Activated T-cell treated with anti-CD3 and anti-CD28 coated beads, Interleukin-2, amount 50 U/mL, for 4 hours (primary cell): ENCODE results near the gene MAGOH. TPM values are rescaled to one million over a fixed set of nuclear protein-coding genes. Genes with fewer than 3 reads are reported as not detected.

Source experiments
- ATAC-seq, 2 donors: fragments of 200-7000 bp; cut with Tn5 transposase; one replicate each; pipeline ENCODE4 v1.10.0; 2021
- DNase-seq: peaks from one replicate; pipeline ENCODE4 v3.0.0-alpha.2; 2020
- H3K27me3 Mint-ChIP-seq: one replicate; pipeline ENCODE4 v1.8.0; 2021; ENCODE audit warnings: low read depth, mixed read lengths
- H3K36me3 Mint-ChIP-seq: one replicate; pipeline ENCODE4 v1.8.0; 2022; ENCODE audit warnings: mixed read lengths; ENCODE audit not compliant: insufficient read depth
- H3K4me1 Mint-ChIP-seq: one replicate; pipeline ENCODE4 v1.8.0; 2021; ENCODE audit warnings: low read depth, mixed read lengths
- H3K4me3 Mint-ChIP-seq: one replicate; pipeline ENCODE4 v1.8.0; 2021; ENCODE audit warnings: mild to moderate bottlenecking, moderate library complexity, mixed read lengths
- H3K9me3 Mint-ChIP-seq: one replicate; pipeline ENCODE4 v1.8.0; 2021; ENCODE audit warnings: mixed read lengths
- total RNA-seq, 3 donors: library from RNA; stranded (reverse); gene quantifications; one replicate each; pipeline ENCODE4 v1.2.1, GENCODE V29; 2021

MAGOH gene
- total RNA-seq, 3 donors from 2014 or later: 147 to 157 (median 157) TPM

DNA sequence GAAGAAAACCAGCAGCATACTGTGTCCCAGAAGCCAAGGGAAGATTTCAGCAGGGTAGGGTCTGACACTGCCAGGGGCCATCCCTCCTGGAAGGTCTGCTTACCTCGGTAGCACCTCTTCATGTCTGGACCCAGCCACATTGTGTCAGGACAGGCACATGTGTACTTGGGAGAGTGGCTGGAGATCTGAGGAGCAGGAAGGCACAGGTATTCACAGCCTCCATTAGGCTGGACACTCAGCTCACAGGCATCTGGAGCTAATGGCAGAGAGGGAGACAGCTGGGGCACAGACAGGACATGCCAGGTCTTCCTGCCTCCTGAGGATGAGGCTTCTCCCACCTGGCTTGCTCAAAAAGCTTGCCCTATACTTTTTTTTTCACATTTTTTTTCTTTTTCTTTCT lies 19.9 kb upstream of the MAGOH start:
- Mint-ChIP-seq H3K27me3 (no peaks in the 10 kb centered on the region), H3K9me3 (no peaks in the 10 kb centered on the region), H3K4me3 (no peak overlapping the region), H3K36me3 (peaks cover 48% of the 10 kb centered on the region), H3K4me1 (no peaks in the 10 kb centered on the region)
- no peak for ATAC-seq
- no peak for DNase-seq

DNA sequence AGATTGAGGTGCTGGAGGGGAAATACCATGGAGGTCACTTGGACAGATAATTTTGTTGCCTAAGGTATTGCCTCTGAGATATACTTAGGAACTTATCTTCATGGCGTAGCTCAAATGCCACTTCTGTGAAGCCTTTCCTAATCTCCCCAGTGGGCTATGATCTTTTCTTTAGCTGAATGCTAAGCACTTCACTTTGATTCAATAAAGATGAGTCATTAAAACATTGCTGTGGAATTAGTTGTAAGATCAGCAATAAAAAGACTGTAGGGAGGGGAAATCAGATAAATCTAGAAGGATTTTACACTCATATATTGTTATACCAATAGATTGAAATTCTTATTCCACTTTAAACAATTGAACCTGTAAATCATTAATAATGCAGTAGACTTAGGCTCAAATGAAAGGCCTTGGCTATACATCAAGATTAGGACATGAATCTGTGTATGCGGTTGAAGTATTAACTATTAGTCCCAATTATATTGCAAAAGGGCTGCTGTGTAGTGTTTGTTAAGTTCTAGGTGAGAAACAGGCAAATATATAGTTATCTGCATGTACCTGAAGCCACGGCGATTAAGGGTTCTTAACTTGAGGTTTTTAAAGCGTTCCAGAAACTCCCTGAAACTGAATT lies 19.2 kb upstream of the MAGOH start:
- Mint-ChIP-seq H3K36me3 (peaks cover 45% of the 10 kb centered on the region), H3K4me1 (no peaks in the 10 kb centered on the region), H3K9me3 (no peaks in the 10 kb centered on the region), H3K4me3 (no peak overlapping the region), H3K27me3 (no peaks in the 10 kb centered on the region)
- DNase-seq (no peak), ATAC-seq (no peak)

DNA sequence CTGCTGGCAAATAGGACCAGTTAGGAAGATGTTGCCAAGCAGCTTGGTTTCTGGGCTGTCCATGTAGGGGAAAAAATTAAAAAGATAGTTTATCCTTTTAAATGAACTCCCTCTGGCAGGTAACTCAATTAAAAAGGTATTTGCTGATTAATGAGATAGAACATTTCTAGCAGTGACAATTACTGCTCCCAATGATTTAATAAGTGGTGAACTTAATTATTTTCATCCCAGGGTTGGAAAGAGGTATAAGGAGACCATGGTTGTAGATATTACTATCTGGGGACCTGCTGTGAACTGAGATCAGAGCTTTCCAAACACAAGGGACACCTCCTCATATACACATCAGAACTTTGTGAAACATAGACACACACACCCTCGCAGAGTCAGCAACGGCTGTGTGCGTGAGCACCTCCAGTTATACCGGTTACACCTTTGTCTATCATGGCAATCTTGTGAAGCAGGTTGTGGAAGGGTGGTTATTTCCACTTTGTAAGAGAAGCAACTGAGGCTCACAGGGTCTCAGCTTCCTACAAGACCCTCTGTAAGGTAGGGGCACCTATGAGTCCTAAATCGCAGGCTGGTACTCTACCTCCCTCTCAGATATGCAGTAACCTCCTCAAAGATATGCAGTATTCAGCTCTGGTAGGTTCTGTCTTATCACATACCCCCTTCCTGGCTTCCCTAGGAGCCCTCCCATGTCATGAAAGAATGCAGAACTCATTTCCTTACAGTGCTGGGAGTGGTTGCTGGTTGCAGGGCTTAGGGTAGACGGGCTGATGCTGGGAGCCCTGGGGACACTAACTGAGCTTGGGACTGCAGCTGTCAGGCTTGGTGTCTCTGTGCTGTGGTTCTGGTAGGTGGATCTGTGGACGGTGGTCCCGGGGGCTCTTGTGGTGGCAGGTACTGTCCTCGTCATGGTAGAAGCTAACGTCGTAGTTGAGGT lies 18.5 kb upstream of the MAGOH start:
- ATAC-seq: no peak
- H3K4me3 Mint-ChIP-seq: no peak overlapping the region
- H3K36me3 Mint-ChIP-seq: peaks cover 47% of the 10 kb centered on the region

DNA sequence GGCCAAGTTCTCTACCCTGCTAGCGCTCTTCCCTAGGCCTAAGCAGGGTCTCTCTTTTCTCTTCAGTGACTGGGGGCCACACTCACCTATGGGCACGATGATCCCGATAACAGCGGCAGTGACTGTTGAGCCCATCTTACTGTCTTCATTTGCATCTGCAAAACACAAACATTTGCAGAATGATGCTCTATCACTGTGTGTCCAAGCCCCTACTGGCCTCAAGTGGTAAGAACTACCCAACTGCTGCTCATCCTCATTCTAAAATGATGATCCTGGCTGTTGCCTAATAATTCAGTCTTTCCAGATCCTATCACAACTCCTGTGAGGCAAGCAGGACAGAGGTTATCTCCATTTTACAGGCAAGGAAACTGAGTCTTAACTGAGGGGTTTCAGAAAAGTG lies 16.7 kb upstream of the MAGOH start:
- Mint-ChIP-seq H3K27me3 (no peaks in the 10 kb centered on the region), H3K36me3 (peaks cover 41% of the 10 kb centered on the region), H3K9me3 (no peaks in the 10 kb centered on the region), H3K4me3 (no peak overlapping the region), H3K4me1 (no peaks in the 10 kb centered on the region)
- ATAC-seq (no peak), DNase-seq (no peak)

More for the DNA sequence above, 18.5 kb upstream of the MAGOH start:
- no peaks in the 10 kb centered on the region for H3K9me3 Mint-ChIP-seq
- no peak for DNase-seq
- no peaks in the 10 kb centered on the region for H3K27me3 Mint-ChIP-seq
- H3K4me1 Mint-ChIP-seq: no peaks in the 10 kb centered on the region

DNA sequence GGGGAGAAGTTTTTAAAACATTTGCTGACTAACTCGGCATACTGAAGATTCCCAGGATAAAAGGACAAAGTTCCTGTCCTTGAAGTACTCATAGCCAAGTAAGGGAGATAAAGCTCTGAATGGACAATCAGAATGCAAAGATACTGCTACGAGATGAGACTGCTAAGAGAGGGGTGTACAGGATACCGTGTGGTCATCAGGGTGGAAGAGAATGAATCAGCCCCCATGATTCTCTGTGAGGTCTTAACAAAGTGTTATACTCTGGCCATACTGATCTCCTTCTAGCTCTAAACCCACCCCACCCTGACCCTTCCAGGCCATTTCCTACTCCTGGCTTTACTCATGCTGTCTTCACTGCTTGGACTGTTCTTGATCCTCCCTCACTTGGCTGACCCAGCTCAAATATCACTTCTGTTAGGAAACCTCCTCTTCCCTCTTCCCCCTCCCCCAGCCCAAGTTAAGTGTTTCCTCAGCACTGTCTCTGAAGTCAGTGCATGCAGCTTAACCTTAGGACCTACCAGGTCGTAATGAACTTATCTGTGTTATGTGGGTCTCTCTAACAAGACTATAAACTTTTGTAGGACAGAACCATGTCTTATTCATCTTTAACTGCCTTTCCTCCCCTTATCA lies 15.8 kb upstream of the MAGOH start:
- Mint-ChIP-seq H3K4me3 (no peak overlapping the region), H3K27me3 (no peaks in the 10 kb centered on the region), H3K36me3 (peaks cover 45% of the 10 kb centered on the region), H3K9me3 (no peaks in the 10 kb centered on the region), H3K4me1 (no peaks in the 10 kb centered on the region)
- no peak for DNase-seq
- ATAC-seq: no peak

DNA sequence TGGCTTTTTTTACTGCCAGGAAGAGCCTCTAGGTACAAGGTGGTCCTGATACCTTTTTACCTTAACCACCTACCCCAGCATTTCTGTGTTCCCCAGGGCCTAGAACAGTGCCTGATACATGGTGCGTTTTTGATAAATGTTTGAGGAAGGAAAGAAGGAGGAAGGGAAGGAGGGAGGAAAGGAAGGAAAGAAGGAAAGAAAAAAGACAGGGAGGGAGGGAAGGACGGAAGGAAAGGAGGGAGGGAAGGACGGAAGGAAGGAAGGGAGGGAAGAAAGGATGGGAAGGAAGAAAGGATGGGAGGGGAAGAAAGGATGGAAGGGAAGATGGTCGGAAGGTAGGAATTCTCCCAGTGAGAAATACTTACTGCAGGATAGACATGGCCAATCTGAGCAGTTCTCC lies 12.0 kb upstream of the MAGOH start:
- H3K27me3 Mint-ChIP-seq: no peaks in the 10 kb centered on the region
- peaks cover 48% of the 10 kb centered on the region for H3K36me3 Mint-ChIP-seq
- DNase-seq (no peak), ATAC-seq (no peak)
- no peak overlapping the region for H3K4me3 Mint-ChIP-seq
- H3K4me1 Mint-ChIP-seq: no peaks in the 10 kb centered on the region
- H3K9me3 Mint-ChIP-seq: no peaks in the 10 kb centered on the region

DNA sequence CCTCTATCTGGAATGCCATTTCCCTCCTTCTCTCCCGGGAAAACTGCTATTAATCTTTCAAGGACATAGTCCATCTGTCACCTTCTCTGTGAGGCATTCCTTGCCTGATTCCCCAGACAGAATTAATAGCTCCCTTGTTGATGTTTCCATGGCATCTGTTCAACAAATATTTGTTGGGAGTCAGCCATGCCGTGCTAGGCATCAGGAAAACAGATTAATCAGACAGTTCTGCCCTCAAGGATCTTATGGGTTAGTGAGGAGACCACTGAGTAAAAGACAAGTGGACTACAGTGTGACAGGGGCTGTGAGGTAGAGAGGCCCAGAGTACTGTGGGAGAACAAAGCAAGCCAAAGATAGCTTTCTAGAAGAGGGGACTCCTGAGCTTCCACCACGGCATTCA lies 11.4 kb upstream of the MAGOH start:
- Mint-ChIP-seq H3K9me3 (no peaks in the 10 kb centered on the region), H3K27me3 (no peaks in the 10 kb centered on the region), H3K4me3 (no peak overlapping the region), H3K4me1 (no peaks in the 10 kb centered on the region), H3K36me3 (peaks cover 49% of the 10 kb centered on the region)
- no peak for DNase-seq
- ATAC-seq: no peak

DNA sequence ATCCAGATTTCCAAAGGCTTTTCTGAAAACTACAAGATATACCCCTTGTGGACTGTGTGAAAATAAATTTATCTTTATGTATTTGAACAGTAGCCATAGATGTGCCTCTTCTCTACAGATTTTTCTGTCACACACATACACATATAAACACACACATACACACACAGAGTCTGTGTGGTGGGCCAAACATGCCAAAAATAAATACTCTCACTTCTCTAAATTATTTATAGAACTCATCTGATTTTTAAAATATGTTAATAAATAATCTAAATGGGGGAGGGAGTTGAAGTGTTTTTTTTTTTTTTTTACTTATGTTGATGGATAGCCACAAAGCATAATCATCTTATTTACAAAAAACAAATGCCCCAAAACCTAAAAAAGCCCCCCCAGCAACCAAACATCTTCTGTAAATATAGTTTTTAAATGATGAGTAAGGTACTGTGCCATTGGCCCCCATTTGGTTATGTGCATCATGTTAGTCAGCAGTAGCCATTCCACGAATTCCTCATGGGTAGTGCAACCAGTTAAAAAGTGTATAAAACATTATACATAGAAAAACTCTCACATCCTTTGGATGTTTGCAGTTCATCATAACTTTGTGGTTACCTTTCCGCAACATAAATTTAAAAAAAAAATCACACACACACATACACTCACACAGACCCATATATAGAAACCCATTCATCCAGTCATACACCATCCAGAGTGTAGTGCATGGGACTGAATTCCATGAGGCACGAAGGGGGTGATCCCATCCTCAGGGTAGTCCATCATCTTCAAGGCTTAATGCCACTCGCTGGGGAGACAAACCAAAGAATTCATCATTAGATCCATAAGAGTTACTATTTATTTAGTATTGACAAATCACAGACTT lies 8.2 kb upstream of the MAGOH start:
- no peak overlapping the region for H3K4me3 Mint-ChIP-seq

DNA sequence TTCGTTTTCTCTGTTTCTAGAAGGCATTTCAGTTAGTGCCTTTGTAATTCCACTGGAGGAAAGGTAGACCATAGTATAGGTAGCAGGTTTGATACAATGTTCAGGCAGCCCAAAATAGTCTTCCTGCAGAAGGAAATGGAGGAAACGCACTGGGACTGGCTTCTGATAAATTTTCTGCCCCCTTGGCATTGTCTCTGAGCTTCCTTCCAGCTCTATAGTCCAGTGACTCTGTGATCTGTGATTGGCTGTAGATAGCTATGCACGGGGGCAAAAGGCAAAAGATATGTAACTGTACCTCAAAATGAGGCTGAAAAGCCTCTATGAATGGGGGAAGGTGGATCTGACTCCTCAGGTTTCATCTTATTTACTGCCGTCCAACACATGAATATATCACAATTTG lies 5.8 kb upstream of the MAGOH start:
- Mint-ChIP-seq H3K4me3 (no peak overlapping the region), H3K36me3 (peaks cover 26% of the 10 kb centered on the region)

More for the DNA sequence above, 8.2 kb upstream of the MAGOH start:
- Mint-ChIP-seq H3K9me3 (no peaks in the 10 kb centered on the region), H3K36me3 (peaks cover 41% of the 10 kb centered on the region), H3K4me1 (no peaks in the 10 kb centered on the region), H3K27me3 (no peaks in the 10 kb centered on the region)
- DNase-seq (no peak), ATAC-seq (no peak)

DNA sequence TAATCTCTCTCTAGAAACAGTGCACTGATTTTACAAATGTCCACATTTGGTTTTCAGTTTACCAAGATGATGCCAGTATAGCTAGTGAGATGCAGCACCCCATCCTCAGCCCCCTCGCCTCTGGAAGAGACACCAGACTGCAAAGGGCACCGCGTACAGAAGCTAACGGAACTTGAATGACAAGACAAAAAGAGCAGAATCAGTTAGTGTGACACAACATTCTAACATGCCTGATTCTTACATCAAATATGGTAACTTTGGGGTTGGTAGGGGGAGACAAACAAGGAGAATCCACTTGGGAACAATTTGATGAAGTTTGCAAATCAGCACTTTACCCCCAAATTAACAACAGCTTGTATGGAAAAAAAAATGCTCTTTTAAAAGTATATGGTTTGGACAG lies 4.1 kb upstream of the MAGOH start:
- ATAC-seq (no peak), DNase-seq (no peak)
- H3K27me3 Mint-ChIP-seq: no peaks in the 10 kb centered on the region
- H3K36me3 Mint-ChIP-seq: peaks cover 18% of the 10 kb centered on the region
- H3K9me3 Mint-ChIP-seq: no peaks in the 10 kb centered on the region
- peaks cover 15% of the 10 kb centered on the region for H3K4me1 Mint-ChIP-seq
- no peak overlapping the region for H3K4me3 Mint-ChIP-seq

More for the DNA sequence above, 5.8 kb upstream of the MAGOH start:
- Mint-ChIP-seq H3K9me3 (no peaks in the 10 kb centered on the region), H3K4me1 (peaks cover under 1% of the 10 kb centered on the region), H3K27me3 (no peaks in the 10 kb centered on the region)
- ATAC-seq: no peak
- DNase-seq: no peak

DNA sequence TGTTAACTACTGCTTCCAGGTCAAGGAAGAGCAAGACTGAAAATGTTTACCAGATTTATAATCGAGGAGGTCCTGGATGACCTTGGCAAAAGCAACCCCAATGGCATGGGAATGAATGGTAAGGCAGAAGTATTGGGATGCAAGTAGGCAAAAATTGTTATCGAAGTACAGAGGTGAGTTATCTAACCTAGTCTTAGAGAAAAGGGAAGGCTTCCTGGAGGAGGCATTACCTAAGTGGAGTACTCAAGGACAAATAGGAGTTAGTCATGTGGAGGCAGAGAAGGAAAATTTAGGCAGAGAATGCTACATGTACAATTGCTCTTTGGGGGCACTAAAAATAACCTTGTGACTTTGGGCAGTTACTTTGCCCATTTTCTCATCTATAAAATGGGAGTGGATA lies 3.5 kb upstream of the MAGOH start:
- Mint-ChIP-seq H3K9me3 (no peaks in the 10 kb centered on the region), H3K4me1 (peaks cover 18% of the 10 kb centered on the region), H3K27me3 (no peaks in the 10 kb centered on the region), H3K36me3 (peaks cover 14% of the 10 kb centered on the region), H3K4me3 (no peak overlapping the region)
- no peak for DNase-seq
- no peak for ATAC-seq

DNA sequence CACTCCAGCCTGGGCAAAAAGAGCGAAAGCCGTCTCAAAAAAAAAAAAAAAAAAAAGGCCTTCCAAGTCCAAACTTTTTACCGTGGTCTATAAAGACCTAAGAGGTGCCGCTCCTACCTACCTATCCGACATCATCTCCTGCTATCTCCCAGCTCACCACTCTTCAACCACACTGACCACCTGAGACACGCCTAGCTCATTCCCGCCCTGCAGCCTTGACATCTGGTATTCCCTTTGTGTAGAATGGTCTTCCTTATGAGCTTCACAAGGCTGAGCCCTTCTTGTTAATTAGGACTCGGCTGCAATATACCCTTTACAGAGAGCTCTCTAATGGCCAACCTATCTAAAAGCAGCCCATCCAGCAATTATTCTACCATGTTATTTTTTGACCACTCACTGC lies 680 bp downstream of the MAGOH start:
- DNase-seq (no peak), ATAC-seq (no peak)
- no peaks in the 10 kb centered on the region for H3K27me3 Mint-ChIP-seq
- peaks cover 30% of the 10 kb centered on the region for H3K36me3 Mint-ChIP-seq
- peaks cover 30% of the 10 kb centered on the region for H3K4me1 Mint-ChIP-seq
- H3K9me3 Mint-ChIP-seq: no peaks in the 10 kb centered on the region
- peak overlapping the region; percentile 98 for H3K4me3 Mint-ChIP-seq

DNA sequence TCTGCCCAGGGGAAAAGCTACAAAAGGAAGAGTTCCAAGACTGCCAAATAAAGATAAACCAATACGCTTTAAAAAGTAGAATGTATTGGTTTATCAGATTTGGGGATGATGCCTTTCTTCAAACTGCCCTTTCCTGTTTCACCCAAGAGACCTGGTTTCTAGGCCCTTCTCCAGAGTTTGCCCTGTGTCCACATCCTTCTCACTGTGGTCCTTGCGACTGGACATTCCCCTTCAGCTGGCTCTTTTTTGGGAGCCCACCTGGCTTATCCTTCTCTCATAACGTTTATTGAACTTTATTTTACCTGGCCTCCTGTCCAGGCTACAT lies 17.4 kb downstream of the MAGOH start:
- Mint-ChIP-seq H3K4me1 (peaks cover 22% of the 10 kb centered on the region), H3K9me3 (no peaks in the 10 kb centered on the region), H3K27me3 (no peaks in the 10 kb centered on the region), H3K36me3 (peaks cover 15% of the 10 kb centered on the region), H3K4me3 (peak overlapping the region; percentile 88)
- no peak for DNase-seq
- ATAC-seq: no peak
